Activated CD4-positive, CD25-positive, alpha-beta regulatory T cell treated with anti-CD3 and anti-CD28 coated beads, Interleukin-2, amount 50 U/mL, for 16 hours (primary cell): ENCODE data around the gene OSCP1.

Experiments
- DNase-seq: peaks from one replicate; pipeline ENCODE4 v3.0.0-alpha.2; 2020; ENCODE audit warnings: low read depth, low spot score

Gene OSCP1

DNA sequence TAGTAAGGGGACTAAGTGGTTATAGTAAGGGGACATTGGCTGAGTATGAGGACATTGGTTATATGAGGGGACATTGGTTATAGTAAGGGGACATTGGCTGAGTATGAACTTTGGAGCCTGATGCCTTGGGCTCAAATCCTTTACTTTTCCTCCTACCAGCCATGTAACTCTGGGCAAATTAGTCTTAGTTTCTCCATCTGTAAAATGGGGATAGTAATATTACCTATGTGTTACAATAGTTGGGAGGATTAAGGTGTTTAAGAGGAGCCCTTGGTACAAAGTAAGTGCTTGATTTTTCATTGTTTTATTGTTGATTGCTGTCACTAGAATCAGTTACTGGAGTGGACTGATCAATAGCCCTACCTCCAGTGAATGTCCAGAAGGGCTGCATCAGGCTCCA, 2.8 kb downstream of the OSCP1 start:
- no peak for DNase-seq

- DNase-seq: no peak
These were observed 3.5 kb downstream of the OSCP1 start for GRCh38 chr1:36446746-36447145.

DNA sequence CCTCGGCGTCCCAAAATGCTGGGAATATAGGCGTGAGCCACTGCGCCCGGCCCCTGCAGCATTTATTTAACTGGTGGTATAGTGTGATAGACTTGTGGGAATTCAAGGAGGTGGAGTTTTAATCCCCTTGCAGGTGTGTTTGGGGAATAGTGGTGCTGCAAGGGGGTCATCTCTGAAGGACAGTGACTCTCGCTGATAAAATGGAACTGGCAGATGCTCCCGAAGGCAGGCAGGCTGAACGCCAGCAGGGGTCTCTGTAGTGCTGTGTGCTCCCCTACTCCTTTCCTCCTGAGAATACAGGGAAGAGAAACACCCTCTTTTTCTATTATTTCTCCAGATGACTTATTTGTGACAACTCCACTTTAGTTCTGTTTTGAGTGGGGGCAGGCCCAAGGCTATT, 4.0 kb downstream of the OSCP1 start:
- no peak for DNase-seq

- no peak for DNase-seq
These were observed 7.0 kb downstream of the OSCP1 start for GRCh38 chr1:36443297-36443696.

- DNase-seq: no peak
These were observed 7.9 kb downstream of the OSCP1 start for GRCh38 chr1:36442337-36442736.

- DNase-seq: no peak
These were observed 9.6 kb downstream of the OSCP1 start for GRCh38 chr1:36440646-36441045.

- DNase-seq: no peak
These were observed 10.2 kb downstream of the OSCP1 start for GRCh38 chr1:36440044-36440443.

- no peak for DNase-seq
These were observed 11.5 kb downstream of the OSCP1 start for GRCh38 chr1:36438715-36439114.

GRCh38 chr1:36436821-36437220, 13.4 kb downstream of the OSCP1 start:
- no peak for DNase-seq

DNA sequence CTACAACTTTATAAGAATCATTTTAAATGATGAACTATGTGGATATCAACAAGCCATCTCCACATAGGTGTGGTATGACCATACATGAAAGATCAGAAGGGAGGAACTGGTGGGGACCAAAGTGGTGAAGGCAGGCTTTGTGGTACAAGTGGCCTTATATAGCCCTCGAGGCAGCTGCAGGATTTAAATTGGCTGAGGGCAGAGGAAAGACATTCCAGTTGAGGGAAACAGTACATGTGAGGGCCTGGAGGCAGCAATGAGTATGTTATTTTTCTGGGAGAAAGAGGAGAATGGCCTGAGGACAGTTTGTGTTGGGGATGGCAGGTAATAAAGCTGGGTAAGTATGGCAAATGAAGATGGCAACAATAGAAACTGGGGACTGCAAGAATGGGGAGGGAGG, 17.1 kb downstream of the OSCP1 start:
- DNase-seq: no peak

DNA sequence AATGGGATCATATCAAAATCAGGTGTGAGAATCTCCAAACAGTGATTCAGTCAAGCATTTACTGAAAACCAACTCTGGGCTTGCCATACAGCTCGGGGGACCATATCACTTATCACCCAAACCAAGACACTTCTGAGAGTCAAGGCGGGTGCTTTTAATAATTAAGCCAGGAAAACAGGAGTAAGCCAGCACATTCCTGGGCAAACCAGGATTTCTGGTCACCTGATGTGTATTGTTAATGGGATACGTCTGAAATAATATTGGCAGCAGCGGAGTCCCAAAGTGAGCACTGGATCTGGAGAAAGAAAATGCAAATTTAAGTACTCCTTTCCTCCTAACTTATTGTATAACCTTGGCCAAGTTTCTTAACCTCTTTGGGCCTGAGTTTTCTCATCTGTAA, 17.6 kb downstream of the OSCP1 start:
- DNase-seq: no peak

DNA sequence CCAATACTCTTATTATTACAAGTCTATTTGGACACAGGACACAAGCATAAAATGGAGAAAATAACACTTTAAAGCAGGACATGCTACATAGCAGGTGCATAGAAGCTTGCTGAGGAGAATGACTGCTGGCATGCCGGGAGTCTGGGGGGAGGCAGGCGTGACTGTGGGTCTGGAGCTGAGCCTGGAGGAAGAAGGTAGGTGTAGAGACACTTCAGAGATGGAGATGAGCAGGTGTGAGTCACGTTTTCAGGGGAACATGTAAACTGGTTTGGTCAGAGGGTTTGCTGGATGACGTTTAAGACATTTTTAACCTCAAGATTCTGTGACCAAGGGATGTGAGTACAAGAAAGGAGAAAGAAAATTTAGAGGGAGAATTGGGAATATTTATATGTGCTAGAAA, 24.5 kb downstream of the OSCP1 start:
- no peak for DNase-seq

GRCh38 chr1:36421649-36422048, 28.6 kb downstream of the OSCP1 start:
- DNase-seq: no peak

- peak; percentile 83 for DNase-seq
These were observed 29.4 kb downstream of the OSCP1 start for GRCh38 chr1:36420836-36421317.

DNA sequence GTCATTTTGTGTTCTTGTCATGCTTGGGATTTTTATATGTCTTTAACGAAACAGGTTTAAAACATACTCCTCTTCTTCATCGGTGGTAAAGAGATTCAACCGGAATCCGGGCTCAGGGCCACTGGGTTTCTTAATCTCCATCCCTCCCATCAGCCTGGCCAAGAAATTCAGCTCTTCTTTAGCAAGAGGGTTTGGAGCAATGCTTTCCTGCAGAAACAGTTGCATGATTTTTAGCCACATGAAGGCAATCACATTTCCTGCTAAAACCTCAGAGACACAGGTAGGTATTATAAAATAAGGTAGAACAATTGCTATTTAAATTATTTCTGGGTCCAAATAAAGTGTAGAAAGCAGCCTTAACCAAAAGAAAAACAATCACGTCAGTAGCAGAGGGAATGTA, 29.8 kb downstream of the OSCP1 start:
- DNase-seq: no peak

GRCh38 chr1:36419569-36419968, 30.7 kb downstream of the OSCP1 start:
- no peak for DNase-seq

DNA sequence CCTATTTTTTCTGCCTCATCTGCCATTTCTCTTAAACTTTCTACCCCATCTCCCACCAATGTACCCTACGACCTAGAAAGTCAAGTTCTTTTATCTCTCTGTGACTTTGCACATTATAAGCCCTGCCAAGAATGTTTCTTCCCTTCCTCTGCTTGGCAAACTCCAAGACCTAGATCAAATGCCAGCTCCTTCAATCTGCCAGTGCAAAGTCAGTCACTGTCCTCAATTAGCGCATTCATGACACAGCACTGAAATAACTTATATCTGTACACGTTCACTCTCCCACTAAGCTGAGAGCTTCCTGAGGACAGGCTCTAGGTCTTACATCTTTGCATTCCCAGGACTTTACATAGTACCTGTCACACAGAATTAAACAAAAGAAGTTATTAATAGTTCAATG, 31.1 kb downstream of the OSCP1 start:
- no peak for DNase-seq

DNA sequence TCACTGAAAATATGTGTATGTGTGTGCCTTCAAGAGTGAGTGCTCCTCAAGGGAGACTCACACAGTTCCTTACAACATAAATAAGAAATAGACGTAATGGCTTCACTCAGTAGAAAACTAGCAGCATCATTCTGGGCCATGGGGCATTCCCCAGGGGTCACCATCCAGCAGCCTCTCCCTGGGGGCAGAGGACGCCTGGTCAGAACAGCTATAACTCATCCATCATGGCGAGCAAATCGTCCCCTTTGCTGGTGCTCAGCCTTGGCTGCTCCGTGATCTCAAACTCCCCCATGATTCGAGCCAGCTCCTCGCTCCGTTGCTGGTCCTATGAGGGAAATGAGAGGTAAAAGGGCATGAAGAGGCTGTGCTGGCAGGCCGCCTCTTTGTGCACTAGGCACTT, 32.3 kb downstream of the OSCP1 start:
- no peak for DNase-seq

- DNase-seq: no peak
These were observed 34.5 kb downstream of the OSCP1 start for GRCh38 chr1:36415661-36416326.

- DNase-seq: no peak
These were observed 35.9 kb downstream of the OSCP1 start for GRCh38 chr1:36414384-36414783.

GRCh38 chr1:36411674-36412648, 38.3 kb downstream of the OSCP1 start:
- no peak for DNase-seq

DNA sequence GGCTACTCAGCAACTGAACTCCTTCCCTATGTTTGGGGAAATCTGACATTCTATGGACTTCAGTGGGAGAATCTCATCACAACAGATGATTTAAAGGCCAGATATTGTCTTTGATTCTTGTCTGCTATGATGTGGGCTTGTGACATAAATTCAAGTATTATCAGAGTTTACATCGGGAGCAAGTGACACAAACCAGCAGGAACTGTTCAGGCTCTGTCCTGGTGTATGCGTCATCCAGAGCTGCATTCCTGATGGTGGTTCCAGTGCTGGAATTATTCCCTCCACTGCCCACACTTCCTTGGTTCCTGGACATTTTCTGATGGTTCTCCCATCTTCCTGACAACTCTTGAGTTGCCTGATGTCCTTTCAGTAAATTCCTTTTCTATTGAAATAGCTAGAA, 41.8 kb downstream of the OSCP1 start:
- DNase-seq: no peak

- DNase-seq: no peak
These were observed 43.8 kb downstream of the OSCP1 start for GRCh38 chr1:36406440-36406839.
